Stimulated activated CD8-positive, alpha-beta memory T cell treated with anti-CD3 and anti-CD28 coated beads, Interleukin-12 subunit alpha, Interleukin-12 subunit beta, amount 100 ng/mL, for 1 hour (primary cell): ENCODE data around the gene SMURF1.
"Not testable (repeated sequence)": the region's sequence is repeated elsewhere in the genome, so short reads cannot be mapped to it uniquely, and the experiment has no call there.

Experiments used
- DNase-seq: peaks from one replicate; pipeline ENCODE4 v3.0.0-alpha.2; 2020; ENCODE audit warnings: low read depth

Gene SMURF1

DNA sequence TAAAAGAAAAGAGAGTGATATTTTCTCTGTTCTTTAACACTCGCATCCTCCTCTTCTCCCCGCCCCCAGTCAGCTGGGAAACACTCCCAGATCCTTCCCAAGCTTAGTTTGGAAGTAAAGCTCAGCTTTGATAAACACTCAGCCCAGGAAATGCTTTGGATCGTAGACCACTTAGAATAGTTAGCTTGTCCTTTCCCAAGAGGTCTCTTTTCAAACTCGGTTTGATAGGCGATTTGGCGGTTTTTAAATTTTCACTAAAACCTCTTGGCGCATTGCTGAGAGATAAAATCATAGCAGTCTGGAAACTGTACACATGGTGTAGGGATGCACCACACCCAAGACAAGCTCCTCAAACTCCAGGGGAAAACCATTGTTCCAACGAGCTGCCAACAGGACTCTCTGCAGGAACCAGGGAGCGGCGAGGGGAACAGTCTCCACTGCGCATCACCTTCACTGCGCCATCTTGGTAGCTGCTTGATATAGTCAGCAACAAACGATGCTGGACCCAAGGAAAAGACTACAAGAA is 22.3 kb downstream of the SMURF1 start:
- no peak for DNase-seq

- DNase-seq = no peak
Measured at GRCh38 chr7:99120916-99121315, 23.0 kb downstream of the SMURF1 start.

- no peak for DNase-seq
Measured at GRCh38 chr7:99120501-99120900, 23.4 kb downstream of the SMURF1 start.

- no peak for DNase-seq
Measured at GRCh38 chr7:99118077-99118476, 25.8 kb downstream of the SMURF1 start.

DNA sequence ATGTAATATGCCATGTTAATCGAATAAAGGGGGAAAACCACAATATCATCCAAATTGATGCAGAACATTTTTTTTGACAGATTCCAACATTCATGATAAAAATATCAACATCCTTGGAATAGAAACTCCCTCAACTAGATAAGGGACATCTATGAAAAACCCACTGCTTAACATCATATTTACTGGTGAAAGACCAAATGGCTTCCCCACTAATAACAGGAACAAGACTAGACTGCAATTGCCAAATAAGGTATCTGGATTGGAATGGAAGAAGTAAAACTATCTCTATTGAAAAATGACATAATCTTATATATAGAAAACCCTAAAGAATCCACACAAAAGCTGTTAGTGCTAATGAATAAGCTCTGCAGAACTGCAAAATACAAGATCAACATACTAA is 27.8 kb downstream of the SMURF1 start:
- no peak for DNase-seq

GRCh38 chr7:99115379-99115778 is 28.5 kb downstream of the SMURF1 start:
- no peak for DNase-seq

DNA sequence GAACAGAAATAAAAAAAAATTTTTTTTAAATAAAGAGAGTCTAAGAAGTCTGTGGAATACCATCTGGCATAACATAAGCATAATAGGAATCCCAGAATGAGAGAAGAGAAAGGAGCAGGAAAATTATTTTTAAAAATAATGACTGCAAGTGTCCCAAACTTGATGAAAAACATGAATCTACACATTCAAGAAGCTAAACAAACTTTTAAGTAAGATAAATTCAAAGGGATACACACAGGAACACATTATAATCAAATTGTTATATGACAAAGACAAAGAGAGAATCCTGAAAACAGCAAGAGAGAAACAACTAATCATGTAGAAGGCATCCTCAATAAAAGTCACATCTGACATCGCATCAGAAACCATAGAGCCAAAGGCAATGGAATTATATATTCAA is 30.9 kb downstream of the SMURF1 start:
- no peak for DNase-seq

- DNase-seq = no peak
Measured at GRCh38 chr7:99112097-99112496, 31.8 kb downstream of the SMURF1 start.

DNA sequence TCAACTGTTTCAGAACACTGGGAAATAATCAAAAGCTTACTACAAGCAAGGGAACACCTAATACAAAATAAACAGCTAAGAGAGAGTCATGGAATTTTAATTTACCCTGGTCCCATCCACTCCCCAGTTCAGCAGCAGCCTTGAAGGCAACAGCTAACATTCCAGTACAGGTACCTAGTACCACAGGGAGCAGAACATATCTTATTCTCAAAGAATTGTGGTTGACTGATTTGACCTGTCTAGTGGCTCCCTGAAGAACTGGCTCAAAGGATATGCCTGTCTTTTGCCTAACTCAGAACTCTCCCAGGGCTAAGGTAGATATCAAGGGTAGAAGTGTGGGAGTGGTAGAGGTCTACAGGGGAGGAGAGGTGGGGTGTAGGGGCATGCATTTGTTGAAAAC is 32.3 kb downstream of the SMURF1 start:
- no peak for DNase-seq

DNA sequence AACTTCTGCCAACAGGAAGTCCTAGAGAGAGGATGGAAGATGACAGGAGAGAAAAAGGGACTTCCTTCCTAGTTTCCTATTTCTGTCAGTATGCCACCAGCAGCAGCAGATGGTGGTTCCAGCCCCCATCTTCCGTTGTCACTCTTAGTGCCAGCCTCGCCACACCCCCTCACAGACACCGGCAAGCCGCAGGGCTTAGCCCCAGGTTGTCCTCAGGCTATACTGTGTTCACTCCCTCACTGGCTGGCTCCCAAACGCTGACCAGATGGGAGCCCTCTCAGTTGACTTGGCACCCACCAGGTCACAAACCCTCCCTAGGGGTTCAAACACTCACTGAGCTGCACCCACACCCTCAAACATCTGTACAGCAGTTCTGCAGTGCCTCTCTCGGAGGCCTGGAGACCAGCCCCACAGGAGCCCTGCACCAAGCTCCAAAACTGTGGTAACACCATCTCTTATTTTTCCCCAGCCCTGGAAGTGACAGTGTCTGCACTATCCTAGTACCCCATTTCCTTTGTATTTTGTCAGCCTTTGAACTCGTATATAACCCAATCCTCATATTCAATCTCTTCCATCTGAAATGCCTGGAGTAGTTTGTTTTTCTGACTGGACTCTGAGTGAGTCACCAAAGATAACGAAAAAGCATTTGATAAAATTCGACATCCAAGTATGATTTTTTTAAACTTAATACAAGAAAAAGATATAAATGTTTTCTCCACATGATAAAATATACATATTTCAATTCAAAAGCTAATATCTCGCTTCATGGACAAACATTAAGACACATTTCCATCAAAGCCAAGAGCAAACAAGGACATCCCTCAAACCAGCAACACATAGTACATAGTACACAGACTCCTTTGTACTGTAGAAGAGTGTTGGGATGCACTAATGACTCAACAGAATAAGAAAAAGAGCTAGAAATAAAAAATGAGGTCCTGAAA is 34.5 kb downstream of the SMURF1 start:
- no peak for DNase-seq

- no peak for DNase-seq
Measured at GRCh38 chr7:99108613-99109012, 35.3 kb downstream of the SMURF1 start.

GRCh38 chr7:99106821-99107241 is 37.1 kb downstream of the SMURF1 start:
- no peak for DNase-seq

GRCh38 chr7:99106411-99106810 is 37.5 kb downstream of the SMURF1 start:
- no peak for DNase-seq

GRCh38 chr7:99105756-99106155 is 38.2 kb downstream of the SMURF1 start:
- no peak for DNase-seq

GRCh38 chr7:99104631-99105030 is 39.3 kb downstream of the SMURF1 start:
- DNase-seq = no peak

DNA sequence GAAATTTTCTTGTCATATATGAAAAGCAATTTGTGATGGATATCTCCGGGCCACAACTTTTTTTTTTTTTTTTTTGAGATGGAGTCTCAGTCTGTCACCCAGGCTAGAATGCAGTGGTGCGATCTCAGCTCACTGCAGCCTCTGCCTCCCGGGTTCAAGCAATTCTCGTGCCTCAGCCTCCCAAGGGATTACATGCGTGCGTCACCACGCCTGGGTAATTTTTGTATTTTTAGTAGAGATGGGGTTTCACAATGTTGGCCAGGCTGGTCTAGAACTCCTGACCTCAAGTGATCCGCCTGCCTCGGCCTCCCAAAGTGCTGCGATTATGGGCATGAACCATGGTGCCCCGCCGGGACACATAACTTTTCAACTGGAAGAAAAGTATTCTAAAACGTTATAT is 40.1 kb downstream of the SMURF1 start:
- DNase-seq = not testable (repeated sequence)

DNA sequence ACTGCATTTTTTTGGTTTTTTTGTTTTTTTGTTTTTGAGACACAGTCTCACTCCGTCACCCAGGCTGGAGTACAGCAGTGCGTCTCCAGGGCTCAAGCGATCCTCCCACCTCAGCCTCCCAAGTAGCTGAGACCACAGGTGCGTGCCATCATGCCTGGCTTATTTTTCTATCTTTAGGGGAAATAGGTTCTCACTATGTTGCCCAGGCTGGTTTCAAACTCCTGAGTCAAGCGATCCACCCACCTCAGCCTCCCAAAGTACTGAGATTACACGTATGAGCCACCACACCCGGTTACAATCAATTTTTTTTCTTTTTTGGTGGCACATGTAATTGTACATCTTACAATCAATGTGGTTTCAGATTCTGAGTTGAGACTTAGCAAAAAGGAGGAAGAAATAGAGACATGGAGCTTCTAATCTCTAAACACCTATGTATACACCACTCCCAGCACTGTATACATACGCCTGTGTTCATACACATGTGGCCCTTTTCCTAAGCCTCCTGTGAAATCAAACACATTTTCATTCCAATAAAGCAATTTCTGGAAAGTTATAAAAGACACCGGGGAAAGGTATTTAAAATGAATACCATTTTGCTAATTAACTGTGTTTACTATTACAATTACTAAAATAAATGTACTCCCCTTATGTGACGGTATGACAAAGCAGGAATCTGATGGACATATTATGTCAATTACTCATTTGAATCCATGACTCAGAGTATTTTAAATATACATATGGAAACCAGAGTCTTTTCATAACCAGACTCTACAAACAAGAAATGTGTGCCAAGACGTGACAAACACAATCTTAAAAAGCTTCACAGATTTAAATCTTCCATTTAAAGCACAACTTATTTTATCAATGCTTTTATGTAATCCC is 40.9 kb downstream of the SMURF1 start:
- no peak for DNase-seq

GRCh38 chr7:99102361-99102760 is 41.5 kb downstream of the SMURF1 start:
- no peak for DNase-seq

DNA sequence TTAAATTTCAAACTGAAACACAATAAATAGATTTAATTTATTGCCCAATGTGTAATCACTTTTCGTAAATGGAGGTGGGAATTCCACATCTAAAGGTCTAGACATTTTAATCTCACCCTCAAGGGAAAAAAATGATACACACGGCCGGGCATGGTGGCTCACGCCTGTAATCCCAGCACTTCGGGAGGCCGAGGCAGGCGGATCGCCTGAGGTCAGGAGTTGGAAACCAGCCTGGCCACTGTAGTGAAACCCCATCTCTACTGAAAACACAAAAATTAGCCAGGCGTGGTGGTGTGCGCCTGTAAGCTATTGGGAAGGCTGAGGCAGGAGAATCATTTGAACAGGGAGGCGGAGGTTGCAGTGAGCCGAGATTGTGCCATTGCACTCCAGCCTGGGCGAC is 42.4 kb downstream of the SMURF1 start:
- DNase-seq = not testable (repeated sequence)

DNA sequence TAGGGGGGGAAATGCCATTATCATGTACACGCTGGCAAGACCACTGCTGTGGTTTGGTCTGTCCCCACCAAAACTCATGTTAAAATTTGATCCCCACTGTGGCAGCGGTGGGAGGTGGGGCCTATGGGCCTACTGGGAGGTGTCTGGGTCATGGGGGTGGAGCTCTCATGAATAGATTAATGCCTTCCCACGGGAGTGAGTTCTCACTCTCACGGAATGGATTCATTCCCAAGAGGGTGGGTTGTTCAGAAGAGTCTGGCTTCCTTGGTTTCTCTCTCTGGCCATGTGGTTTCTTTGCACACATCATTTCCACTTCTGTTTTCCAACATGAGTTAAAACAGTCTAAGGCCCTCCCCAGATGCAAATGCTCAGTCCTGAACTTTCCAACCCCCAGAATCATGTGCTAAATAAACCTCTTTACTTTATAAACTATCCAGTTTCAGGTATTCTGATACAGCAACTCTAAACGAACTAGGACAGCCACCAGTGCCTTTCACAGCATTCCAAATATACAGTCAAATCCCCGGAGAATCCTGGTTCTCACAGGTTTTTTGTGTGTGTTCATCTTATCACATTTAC is 44.3 kb downstream of the SMURF1 start:
- DNase-seq = no peak

DNA sequence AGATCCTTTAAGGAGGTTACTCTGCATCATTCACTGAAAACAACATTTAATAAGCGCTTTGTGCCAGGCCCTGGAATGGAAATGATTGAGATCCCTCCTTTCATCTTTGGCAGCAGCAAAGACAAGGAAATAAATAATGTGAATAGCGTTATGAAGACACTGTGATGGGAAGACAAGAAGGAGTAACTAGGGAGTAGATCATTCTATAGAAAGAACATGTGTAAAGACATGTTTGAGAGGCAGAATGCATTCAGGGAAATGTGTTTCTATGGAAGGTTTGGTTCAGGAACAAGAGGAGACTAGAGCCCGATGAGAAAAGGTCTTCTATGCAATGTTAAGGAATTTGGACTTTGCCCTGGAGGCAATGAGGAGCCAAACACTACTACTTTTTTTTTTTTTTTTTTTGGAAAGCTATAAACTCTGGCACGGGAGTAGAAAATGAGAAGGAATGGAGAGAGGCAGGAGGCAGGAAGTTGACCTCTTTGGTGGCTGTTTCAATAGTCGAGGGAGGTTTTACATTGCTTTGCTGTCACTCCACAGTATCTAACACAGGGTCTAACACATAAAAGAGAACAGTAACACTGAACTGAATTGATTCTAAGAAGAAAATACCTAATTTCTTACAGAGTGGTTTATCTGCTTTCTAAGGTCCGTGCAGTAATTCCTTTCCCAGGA is 44.9 kb downstream of the SMURF1 start:
- DNase-seq = no peak
